ENCODE data around the gene HECTD4. TPM values are rescaled to one million over a fixed set of nuclear protein-coding genes. Genes with fewer than 3 reads are reported as not detected.

HECTD4 gene
- total RNA-seq, 2 experiments from 2014 or later, result 34.5 to 62.4 TPM

- H3K4me1 ChIP-seq (ENCODE audit: insufficient read depth, low read length, poor library complexity, severe bottlenecking), result no peaks in the 10 kb centered on the region
- CTCF ChIA-PET (ENCODE audit: unreplicated experiment), result no interaction called here
- no peak for DNase-seq (ENCODE audit: low spot score)
- BruUV-seq (replicated peaks), result no TSS peak
- no peaks in the 10 kb centered on the region for H3K9me3 ChIP-seq (ENCODE audit: low read length)
- intact Hi-C loops (cut with micrococcal nuclease; ENCODE audit: unreplicated experiment), result no loop called here
- POLR2A ChIA-PET, result interaction anchor here (0.6 kb wide), 1 partner anchor 57 kb away, joined by 7 read pairs; no protein-coding TSS in a partner anchor
- H3K4me3 ChIP-seq (ENCODE audit: low read depth, low read length, poor library complexity, severe bottlenecking), result no peak overlapping the region
- no peaks in the 10 kb centered on the region for H3K79me2 ChIP-seq (ENCODE audit: insufficient read depth, low read depth, low read length)
- H3K36me3 ChIP-seq (ENCODE audit: insufficient read depth, low read length), result peaks cover 43% of the 10 kb centered on the region
- no peaks in the 10 kb centered on the region for H3K9me2 ChIP-seq (ENCODE audit: insufficient read depth, low read length)
- no peak overlapping the region for H3K4me2 ChIP-seq (ENCODE audit: low read length)
- no peak overlapping the region for H2AFZ ChIP-seq (ENCODE audit: low read length)
- TF ChIP-seq EZH2phosphoT487 (IDR thresholded peaks at IDR 0.05; ENCODE audit: borderline replicate concordance, low read depth, low read length), result no peak
- TF ChIP-seq CTCF (conservative IDR thresholded peaks at IDR 0.05; ENCODE audit: low read length), result no peak
- no peak overlapping the region for H3K27ac ChIP-seq (ENCODE audit: low read depth, low read length, poor library complexity, severe bottlenecking)
- H4K20me1 ChIP-seq (ENCODE audit: insufficient read depth, low read length), result no peaks in the 10 kb centered on the region
Measured at GRCh38 chr12:112314981-112315380, 67.2 kb downstream of the HECTD4 start.

GRCh38 chr12:112309797-112310196 is 72.4 kb downstream of the HECTD4 start:
- Histone ChIP-seq H3K79me2 (ENCODE audit: insufficient read depth, low read depth, low read length) (no peaks in the 10 kb centered on the region), H3K4me3 (ENCODE audit: low read depth, low read length, poor library complexity, severe bottlenecking) (no peak overlapping the region), H3K4me2 (ENCODE audit: low read length) (no peak overlapping the region), H3K27ac (ENCODE audit: low read depth, low read length, poor library complexity, severe bottlenecking) (no peak overlapping the region), H3K9me2 (ENCODE audit: insufficient read depth, low read length) (no peaks in the 10 kb centered on the region), H2AFZ (ENCODE audit: low read length) (no peak overlapping the region), H3K9me3 (ENCODE audit: low read length) (no peaks in the 10 kb centered on the region), H3K4me1 (ENCODE audit: insufficient read depth, low read length, poor library complexity, severe bottlenecking) (no peaks in the 10 kb centered on the region), H3K36me3 (ENCODE audit: insufficient read depth, low read length) (peaks cover 61% of the 10 kb centered on the region), H4K20me1 (ENCODE audit: insufficient read depth, low read length) (no peaks in the 10 kb centered on the region)
- BruUV-seq (replicated peaks), result no TSS peak
- intact Hi-C loops (cut with micrococcal nuclease; ENCODE audit: unreplicated experiment), result no loop called here
- ChIA-PET POLR2A (interaction anchor here (1.0 kb wide), 1 partner anchor 12 kb away, joined by 3 read pairs; no protein-coding TSS in a partner anchor), CTCF (ENCODE audit: unreplicated experiment) (no interaction called here)
- TF ChIP-seq CTCF (conservative IDR thresholded peaks at IDR 0.05; ENCODE audit: low read length) (no peak), EZH2phosphoT487 (IDR thresholded peaks at IDR 0.05; ENCODE audit: borderline replicate concordance, low read depth, low read length) (no peak)
- DNase-seq (ENCODE audit: low spot score), result no peak

GRCh38 chr12:112308652-112309051 is 73.6 kb downstream of the HECTD4 start:
- no peak overlapping the region for H3K4me3 ChIP-seq (ENCODE audit: low read depth, low read length, poor library complexity, severe bottlenecking)
- peaks cover 65% of the 10 kb centered on the region for H3K36me3 ChIP-seq (ENCODE audit: insufficient read depth, low read length)
- no peak overlapping the region for H2AFZ ChIP-seq (ENCODE audit: low read length)
- intact Hi-C loops (cut with micrococcal nuclease; ENCODE audit: unreplicated experiment), result no loop called here
- H3K79me2 ChIP-seq (ENCODE audit: insufficient read depth, low read depth, low read length), result no peaks in the 10 kb centered on the region
- no peaks in the 10 kb centered on the region for H3K4me1 ChIP-seq (ENCODE audit: insufficient read depth, low read length, poor library complexity, severe bottlenecking)
- no peak overlapping the region for H3K27ac ChIP-seq (ENCODE audit: low read depth, low read length, poor library complexity, severe bottlenecking)
- no peaks in the 10 kb centered on the region for H3K9me2 ChIP-seq (ENCODE audit: insufficient read depth, low read length)
- H3K9me3 ChIP-seq (ENCODE audit: low read length), result no peaks in the 10 kb centered on the region
- no peak for TF ChIP-seq EZH2phosphoT487 (IDR thresholded peaks at IDR 0.05; ENCODE audit: borderline replicate concordance, low read depth, low read length)
- TF ChIP-seq CTCF (conservative IDR thresholded peaks at IDR 0.05; ENCODE audit: low read length), result no peak
- H3K4me2 ChIP-seq (ENCODE audit: low read length), result no peak overlapping the region
- BruUV-seq (replicated peaks), result no TSS peak
- no peak for DNase-seq (ENCODE audit: low spot score)
- H4K20me1 ChIP-seq (ENCODE audit: insufficient read depth, low read length), result no peaks in the 10 kb centered on the region
- ChIA-PET CTCF (ENCODE audit: unreplicated experiment) (no interaction called here), POLR2A (interaction anchor here (1.0 kb wide), 1 partner anchor 42 kb away, joined by 3 read pairs; no protein-coding TSS in a partner anchor)
